IPS DF 4.7 (cell line): ENCODE measurements around the gene PSMF1.
A peak's percentile ranks its signal among the peaks of the same experiment; 100 is the strongest.

Experiments used
- DNase-seq: peaks from one replicate; pipeline ENCODE4 v3.0.0-alpha.2; 2013; ENCODE audit warnings: low spot score; ENCODE audit errors: extremely low read depth

Gene PSMF1, protein sequence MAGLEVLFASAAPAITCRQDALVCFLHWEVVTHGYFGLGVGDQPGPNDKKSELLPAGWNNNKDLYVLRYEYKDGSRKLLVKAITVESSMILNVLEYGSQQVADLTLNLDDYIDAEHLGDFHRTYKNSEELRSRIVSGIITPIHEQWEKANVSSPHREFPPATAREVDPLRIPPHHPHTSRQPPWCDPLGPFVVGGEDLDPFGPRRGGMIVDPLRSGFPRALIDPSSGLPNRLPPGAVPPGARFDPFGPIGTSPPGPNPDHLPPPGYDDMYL

GRCh38 chr20:1118336-1119127 is at the start of gene PSMF1:
Gene PSMF1, plus strand, starts transcription at chr20:1118602. Its CDS starts 172 bp downstream, at chr20:1118774.
- DNase-seq, result peak; percentile 53

GRCh38 chr20:1072258-1072657 is 46.1 kb upstream of the PSMF1 start:
- DNase-seq, result no peak

DNA sequence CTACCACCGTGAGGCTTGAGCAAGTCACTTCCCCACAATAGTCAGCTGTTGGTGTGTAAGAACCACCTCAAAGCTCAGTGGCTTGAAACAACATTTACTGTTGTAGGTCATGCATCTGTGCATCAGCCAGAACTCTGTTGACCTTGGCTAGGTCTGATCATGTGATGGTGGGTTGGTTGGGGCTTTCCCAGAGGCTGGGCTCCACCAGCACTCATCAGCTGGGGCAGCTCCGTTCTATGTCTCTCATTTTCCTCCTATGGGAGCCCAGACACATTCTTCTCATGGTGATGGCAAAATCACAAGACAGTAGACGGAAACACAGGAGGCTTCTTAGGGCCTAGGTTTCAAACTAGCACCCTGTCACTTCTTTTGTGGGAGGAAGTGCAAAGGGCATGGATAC is 42.8 kb upstream of the PSMF1 start:
- no peak for DNase-seq

DNA sequence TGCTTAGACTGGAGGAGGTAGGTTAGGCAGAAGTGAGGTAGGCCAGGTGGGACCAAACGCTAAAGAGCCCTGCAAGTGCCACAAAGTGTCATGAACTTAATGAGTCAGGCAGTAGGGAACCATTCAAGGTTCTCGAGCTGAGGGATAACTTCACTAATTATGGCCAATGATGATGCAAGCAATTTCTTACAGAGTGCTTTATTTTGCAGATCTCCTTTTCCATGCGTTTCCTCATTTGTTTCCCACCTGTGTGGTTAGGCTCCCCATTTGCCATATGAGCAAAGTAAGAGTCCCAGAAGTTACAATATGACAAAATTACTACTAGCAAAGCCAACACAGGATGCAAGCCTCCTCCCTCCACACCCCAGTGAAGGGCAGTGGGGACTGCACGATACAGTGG is 36.5 kb upstream of the PSMF1 start:
- DNase-seq, result no peak

DNA sequence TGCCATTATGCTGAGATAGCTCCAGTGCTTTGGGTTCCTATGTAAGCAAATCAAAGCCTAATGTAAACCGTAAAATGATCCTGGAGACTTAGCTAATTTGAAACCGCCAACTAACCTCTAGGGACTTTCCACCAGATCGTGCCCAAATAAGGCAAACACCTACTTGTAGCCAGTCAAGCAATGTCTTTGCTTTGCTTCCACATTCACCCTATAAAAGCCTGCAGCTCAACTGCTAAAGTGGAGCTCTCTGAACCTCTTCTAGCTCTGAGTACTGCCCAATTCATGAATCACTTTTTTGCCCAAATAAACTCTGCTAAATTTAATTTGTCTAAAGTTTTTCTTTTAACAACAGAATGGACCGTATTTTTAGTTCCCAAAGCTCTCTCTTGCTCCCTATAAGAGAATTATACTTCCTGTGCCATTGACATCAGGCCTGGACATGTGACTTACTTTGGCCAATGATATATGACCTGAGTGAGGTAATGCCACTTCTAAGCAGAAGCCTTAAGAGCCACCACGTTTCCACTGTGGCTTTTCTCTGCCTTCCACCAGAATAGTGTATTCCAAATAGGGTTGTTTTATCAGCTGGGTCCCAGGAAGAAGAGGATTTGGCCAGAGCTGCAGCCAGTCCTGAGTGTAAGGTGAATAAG is 34.8 kb upstream of the PSMF1 start:
- DNase-seq, result no peak

- no peak for DNase-seq
These were observed 32.7 kb upstream of the PSMF1 start for GRCh38 chr20:1085492-1086276.

GRCh38 chr20:1086277-1087213 is 31.9 kb upstream of the PSMF1 start:
- no peak for DNase-seq

DNA sequence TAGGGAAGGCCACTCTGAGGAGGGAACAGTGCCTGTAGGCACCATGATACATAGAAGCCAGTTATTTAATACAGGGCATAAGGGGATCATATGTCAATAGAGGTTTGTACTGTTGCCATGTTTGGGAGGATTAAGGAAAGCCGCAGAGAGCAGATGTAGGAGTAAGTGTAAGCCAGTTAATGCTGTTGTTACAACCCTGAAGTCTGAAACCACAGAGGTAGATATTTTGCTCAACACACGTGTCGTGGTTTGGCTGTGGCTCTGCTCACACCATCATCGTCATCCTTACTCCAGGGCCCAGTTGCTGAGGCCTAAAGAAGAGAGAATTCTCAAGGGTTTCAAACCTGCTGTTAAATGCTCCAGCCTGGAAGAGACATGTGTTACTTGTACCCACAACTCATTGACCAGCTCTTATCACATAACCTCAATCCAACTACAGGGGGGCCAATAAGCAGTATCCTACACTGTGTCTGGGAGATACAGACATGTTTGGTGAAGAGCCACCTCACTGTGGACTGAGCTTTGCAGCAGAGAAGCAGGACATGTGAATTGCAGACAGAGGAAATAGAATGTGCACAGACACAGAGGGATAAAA is 31.0 kb upstream of the PSMF1 start:
- no peak for DNase-seq

DNA sequence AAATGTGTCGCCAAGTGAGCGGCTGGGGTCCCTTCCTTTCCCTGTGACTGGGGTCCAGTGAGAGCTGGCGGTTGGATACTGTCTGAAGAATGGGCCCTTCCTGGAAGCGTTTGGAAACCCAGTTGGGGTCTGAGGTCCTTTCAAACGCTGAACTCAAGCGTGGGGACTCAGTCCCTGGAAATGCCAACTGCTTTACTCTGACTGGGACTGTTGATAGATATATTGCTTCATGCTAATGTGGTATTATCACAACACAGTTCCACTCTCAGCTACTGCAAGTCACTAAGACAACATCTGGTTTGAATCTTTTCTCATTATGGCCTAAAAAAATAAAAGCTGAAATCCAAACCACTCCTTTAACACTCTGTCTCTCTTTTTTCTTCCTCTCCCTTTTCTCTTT is 23.7 kb upstream of the PSMF1 start:
- DNase-seq, result no peak

DNA sequence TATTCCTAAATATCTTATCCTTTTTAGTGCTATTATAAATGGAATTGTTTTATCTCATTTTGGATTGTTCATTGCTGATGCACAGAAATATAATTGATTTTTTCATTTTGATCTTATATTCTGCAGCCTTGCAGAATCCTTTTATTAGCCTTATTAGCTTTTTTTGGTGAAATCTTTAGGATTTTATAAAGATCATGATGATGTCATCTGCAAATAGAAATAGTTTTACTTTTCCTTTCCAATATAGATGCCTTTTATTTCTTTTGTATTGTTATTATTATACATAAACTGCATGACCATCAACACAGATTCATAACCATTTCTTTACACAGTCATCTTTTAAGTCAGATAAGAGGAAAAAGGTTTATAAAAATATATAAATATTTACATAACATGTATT is 16.9 kb upstream of the PSMF1 start:
- DNase-seq, result no peak

GRCh38 chr20:1102016-1102415 is 16.4 kb upstream of the PSMF1 start:
- DNase-seq, result no peak

DNA sequence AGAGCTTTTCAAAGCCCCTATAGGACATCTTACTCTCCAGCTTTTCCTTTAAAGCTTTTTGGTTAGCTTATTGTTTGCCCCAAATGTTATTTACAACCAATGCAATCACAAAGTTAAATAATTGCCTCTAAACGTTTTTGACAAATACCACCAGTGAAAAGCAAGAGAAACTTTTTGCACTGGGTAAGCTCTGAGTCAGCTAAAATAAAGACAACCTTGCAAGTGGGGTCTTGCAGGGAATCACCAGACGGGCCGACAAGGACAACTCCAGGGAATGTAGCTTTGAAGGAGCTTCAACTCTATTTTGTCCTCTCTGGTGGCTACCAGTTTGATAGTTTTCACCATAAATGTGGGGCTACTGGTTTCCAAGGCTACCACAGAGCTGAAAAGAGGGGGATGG is 14.7 kb upstream of the PSMF1 start:
- DNase-seq, result no peak

GRCh38 chr20:1105599-1106194 is 12.7 kb upstream of the PSMF1 start:
- DNase-seq, result no peak

- no peak for DNase-seq
These were observed 11.2 kb upstream of the PSMF1 start for GRCh38 chr20:1107176-1107575.

DNA sequence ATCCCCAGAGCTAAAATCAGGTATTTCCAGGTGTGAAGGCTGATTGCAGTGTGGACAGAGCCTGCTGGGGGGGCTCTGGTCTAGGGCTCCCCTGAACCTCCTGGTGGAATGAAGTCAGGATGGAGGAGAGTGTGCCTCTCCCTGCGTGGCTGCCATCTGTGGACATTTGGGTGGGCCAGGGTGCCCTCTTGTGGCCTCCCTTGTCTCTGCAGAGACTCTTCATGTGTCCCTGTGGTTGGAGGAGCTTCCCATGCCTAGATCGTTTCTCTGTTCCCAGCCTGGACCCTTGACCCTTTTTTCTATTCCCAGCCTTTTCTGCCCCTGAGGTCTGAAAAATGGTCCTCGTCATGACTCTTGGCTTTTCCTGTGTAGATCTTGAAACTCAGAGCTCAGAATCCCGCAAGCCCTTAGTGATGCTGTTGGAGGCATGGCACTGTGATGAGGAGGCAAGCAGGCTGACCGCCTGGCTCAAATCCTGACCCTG is 9.9 kb upstream of the PSMF1 start:
- DNase-seq, result no peak

- no peak for DNase-seq
These were observed 5.5 kb upstream of the PSMF1 start for GRCh38 chr20:1112908-1113307.

GRCh38 chr20:1118004-1118335 is 432 bp upstream of the PSMF1 start:
- DNase-seq, result no peak

- DNase-seq, result no peak
These were observed 715 bp downstream of the PSMF1 start for GRCh38 chr20:1119128-1119505.

GRCh38 chr20:1119524-1119923 is 1.1 kb downstream of the PSMF1 start:
- DNase-seq, result no peak

- no peak for DNase-seq
These were observed 3.0 kb downstream of the PSMF1 start for GRCh38 chr20:1121429-1121828.
